Hepatocyte (in vitro differentiated cells): Measurements from ENCODE around the gene BNIP5.

ENCODE experiments used
- EZH2 ChIP-seq: fragments of 200-600 bp; sonication (generic); IDR thresholded peaks from 2 replicates; pipeline ENCODE4 v1.6.1; 2016; ENCODE audit warnings: antibody characterized with exemption, mild to moderate bottlenecking, borderline replicate concordance
- TF ChIP-seq, protein P1 (sequence below): fragments of 200-600 bp; sonication (generic); IDR thresholded peaks from 2 replicates; pipeline ENCODE4 v1.5.1; 2016; ENCODE audit warnings: antibody characterized with exemption, mild to moderate bottlenecking; ENCODE audit not compliant: poor library complexity

DNA sequence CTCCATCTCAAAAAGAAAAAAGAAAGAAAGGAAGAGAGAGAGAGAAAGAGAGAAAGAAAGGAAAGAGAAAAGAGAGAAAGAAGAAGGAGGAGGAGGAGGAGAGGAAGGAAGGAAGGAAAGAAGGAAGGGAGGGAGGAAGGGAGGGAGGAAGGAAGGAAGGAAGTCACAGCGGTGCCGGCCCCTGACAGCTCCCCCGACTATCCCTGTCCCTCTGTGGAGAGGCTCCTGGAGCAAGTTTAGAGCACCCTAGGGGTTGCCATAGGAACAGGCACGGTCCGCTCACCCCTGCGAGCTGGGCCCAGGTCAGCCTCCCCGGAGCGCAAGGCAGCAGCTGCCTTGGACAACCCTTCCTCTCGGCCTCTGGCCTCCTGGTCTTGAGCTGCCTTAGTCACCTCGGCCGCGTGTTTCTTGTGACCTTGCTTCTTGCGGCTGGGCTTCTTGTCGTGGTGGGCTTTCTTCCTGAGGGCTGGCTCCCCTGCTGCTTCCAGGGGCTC, 6.8 kb downstream of the BNIP5 start:
- TF ChIP-seq, protein P1, sequence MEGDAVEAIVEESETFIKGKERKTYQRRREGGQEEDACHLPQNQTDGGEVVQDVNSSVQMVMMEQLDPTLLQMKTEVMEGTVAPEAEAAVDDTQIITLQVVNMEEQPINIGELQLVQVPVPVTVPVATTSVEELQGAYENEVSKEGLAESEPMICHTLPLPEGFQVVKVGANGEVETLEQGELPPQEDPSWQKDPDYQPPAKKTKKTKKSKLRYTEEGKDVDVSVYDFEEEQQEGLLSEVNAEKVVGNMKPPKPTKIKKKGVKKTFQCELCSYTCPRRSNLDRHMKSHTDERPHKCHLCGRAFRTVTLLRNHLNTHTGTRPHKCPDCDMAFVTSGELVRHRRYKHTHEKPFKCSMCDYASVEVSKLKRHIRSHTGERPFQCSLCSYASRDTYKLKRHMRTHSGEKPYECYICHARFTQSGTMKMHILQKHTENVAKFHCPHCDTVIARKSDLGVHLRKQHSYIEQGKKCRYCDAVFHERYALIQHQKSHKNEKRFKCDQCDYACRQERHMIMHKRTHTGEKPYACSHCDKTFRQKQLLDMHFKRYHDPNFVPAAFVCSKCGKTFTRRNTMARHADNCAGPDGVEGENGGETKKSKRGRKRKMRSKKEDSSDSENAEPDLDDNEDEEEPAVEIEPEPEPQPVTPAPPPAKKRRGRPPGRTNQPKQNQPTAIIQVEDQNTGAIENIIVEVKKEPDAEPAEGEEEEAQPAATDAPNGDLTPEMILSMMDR = no peak
- no peak for TF ChIP-seq EZH2
